ENCODE results near the gene CSRP3. TPM values are rescaled to one million over a fixed set of nuclear protein-coding genes. Genes with fewer than 3 reads are reported as not detected.

The CSRP3 gene
- total and polyA plus RNA-seq, 8 donors: 0.15 to 1.7 (median 0.31) TPM; not detected in 5

GRCh38 chr11:19187114-19187832, 14.5 kb downstream of the CSRP3 start:
- no peaks in the 10 kb centered on the region for H3K9me3 ChIP-seq
- no peak for TF ChIP-seq POLR2AphosphoS5 (IDR thresholded peaks at IDR 0.05)
- TF ChIP-seq CTCF (IDR thresholded peaks at IDR 0.05): no peak
- no peak for TF ChIP-seq POLR2A (IDR thresholded peaks at IDR 0.05)
- no peak for TF ChIP-seq EP300 (IDR thresholded peaks at IDR 0.05)
- 73 to 85% (median 78%) methylated on average over 5 of the region's 5 CpGs for WGBS, 5 donors
- intact Hi-C loops (cut with DNase I; ENCODE audit: low total_unique reads): no loop called here
- H3K4me1 ChIP-seq: no peaks in the 10 kb centered on the region
- H3K36me3 ChIP-seq: no peaks in the 10 kb centered on the region
- H3K27me3 ChIP-seq: no peaks in the 10 kb centered on the region
- H3K27ac ChIP-seq: no peak overlapping the region
- H3K4me3 ChIP-seq: no peak overlapping the region
- no peak for DNase-seq

- Histone ChIP-seq H3K27ac (no peak overlapping the region), H3K9me3 (no peaks in the 10 kb centered on the region), H3K4me1 (no peaks in the 10 kb centered on the region), H3K4me3 (no peak overlapping the region), H3K36me3 (no peaks in the 10 kb centered on the region), H3K27me3 (no peaks in the 10 kb centered on the region)
- intact Hi-C loops (cut with DNase I; ENCODE audit: low total_unique reads): no loop called here
- DNase-seq: no peak
- TF ChIP-seq EP300 (IDR thresholded peaks at IDR 0.05) (no peak), CTCF (IDR thresholded peaks at IDR 0.05) (no peak), POLR2A (IDR thresholded peaks at IDR 0.05) (no peak), POLR2AphosphoS5 (IDR thresholded peaks at IDR 0.05) (no peak)
- 72 to 77% (median 76%) methylated on average over 6 of the region's 6 CpGs for WGBS, 5 donors
These were observed 16.2 kb downstream of the CSRP3 start for GRCh38 chr11:19185516-19186052.

GRCh38 chr11:19185036-19185435, 16.7 kb downstream of the CSRP3 start:
- intact Hi-C loops (cut with DNase I; ENCODE audit: low total_unique reads): no loop called here
- Histone ChIP-seq H3K27ac (no peak overlapping the region), H3K36me3 (no peaks in the 10 kb centered on the region), H3K4me3 (no peak overlapping the region), H3K4me1 (no peaks in the 10 kb centered on the region), H3K27me3 (no peaks in the 10 kb centered on the region), H3K9me3 (no peaks in the 10 kb centered on the region)
- WGBS, 5 donors: 68 to 83% (median 72%) methylated on average over 2 of the region's 2 CpGs
- no peak for DNase-seq
- TF ChIP-seq EP300 (IDR thresholded peaks at IDR 0.05) (no peak), POLR2AphosphoS5 (IDR thresholded peaks at IDR 0.05) (no peak), POLR2A (IDR thresholded peaks at IDR 0.05) (no peak), CTCF (IDR thresholded peaks at IDR 0.05) (no peak)

- no peaks in the 10 kb centered on the region for H3K36me3 ChIP-seq
- intact Hi-C loops (cut with DNase I; ENCODE audit: low total_unique reads): no loop called here
- 79 to 88% (median 85%) methylated on average over 7 of the region's 7 CpGs for WGBS, 5 donors
- H3K4me3 ChIP-seq: no peak overlapping the region
- DNase-seq: no peak
- H3K9me3 ChIP-seq: no peaks in the 10 kb centered on the region
- no peaks in the 10 kb centered on the region for H3K4me1 ChIP-seq
- H3K27me3 ChIP-seq: no peaks in the 10 kb centered on the region
- no peak for TF ChIP-seq EP300 (IDR thresholded peaks at IDR 0.05)
- no peak for TF ChIP-seq POLR2A (IDR thresholded peaks at IDR 0.05)
- TF ChIP-seq POLR2AphosphoS5 (IDR thresholded peaks at IDR 0.05): no peak
- no peak for TF ChIP-seq CTCF (IDR thresholded peaks at IDR 0.05)
- no peak overlapping the region for H3K27ac ChIP-seq
These were observed 18.1 kb downstream of the CSRP3 start for GRCh38 chr11:19183646-19184045.

Data from stomach (tissue), 9 donors.